H9 (cell line): ENCODE results near the gene TSPYL2. TPM values are rescaled to one million over a fixed set of nuclear protein-coding genes. Genes with fewer than 3 reads are reported as not detected.

Source experiments
- DNase-seq: peaks from one replicate; pipeline ENCODE4 v3.0.0-alpha.2; 2017
- H2AFZ ChIP-seq: one replicate; pipeline ENCODE4 v1.6.1; 2013; ENCODE audit warnings: mild to moderate bottlenecking, low read length, control low read depth, moderate library complexity
- H2AK5ac ChIP-seq: 2 replicates; pipeline ENCODE4 v1.6.1; 2013; ENCODE audit warnings: low read length, control low read depth, mixed read lengths; ENCODE audit not compliant: insufficient read length
- H2BK120ac ChIP-seq: one replicate; pipeline ENCODE4 v1.6.1; 2013; ENCODE audit warnings: low read depth, mild to moderate bottlenecking, low read length, control low read depth, inconsistent platforms; ENCODE audit not compliant: poor library complexity, severe bottlenecking
- H2BK12ac ChIP-seq: 2 replicates; pipeline ENCODE4 v1.6.1; 2013; ENCODE audit warnings: low read length, control low read depth, mixed read lengths, low read depth; ENCODE audit not compliant: insufficient read length
- H2BK15ac ChIP-seq: 2 replicates; pipeline ENCODE4 v1.6.1; 2013; ENCODE audit warnings: low read depth, low read length, control low read depth
- H2BK20ac ChIP-seq: one replicate; pipeline ENCODE4 v1.6.1; 2013; ENCODE audit warnings: low read depth, mild to moderate bottlenecking, low read length, control low read depth, inconsistent platforms; ENCODE audit not compliant: poor library complexity, severe bottlenecking
- H2BK5ac ChIP-seq: 2 replicates; pipeline ENCODE4 v1.6.1; 2013; ENCODE audit warnings: low read length, control low read depth, mixed read lengths; ENCODE audit not compliant: insufficient read length
- H3K14ac ChIP-seq: 2 replicates; pipeline ENCODE4 v1.6.1; 2013; ENCODE audit warnings: low read length, control low read depth; ENCODE audit not compliant: insufficient read depth
- H3K18ac ChIP-seq: 2 replicates; pipeline ENCODE4 v1.6.1; 2013; ENCODE audit warnings: low read depth, mild to moderate bottlenecking, mixed read lengths, low read length, control low read depth; ENCODE audit not compliant: insufficient read length
- H3K23ac ChIP-seq: 2 replicates; pipeline ENCODE4 v1.6.1; 2013; ENCODE audit warnings: low read length, control low read depth, mixed read lengths, low read depth; ENCODE audit not compliant: insufficient read length
- H3K23me2 ChIP-seq: 2 replicates; pipeline ENCODE4 v1.6.1; 2013; ENCODE audit warnings: low read depth, mild to moderate bottlenecking, mixed read lengths, low read length, control low read depth; ENCODE audit not compliant: insufficient read length, poor library complexity, severe bottlenecking
- H3K27ac ChIP-seq: 2 replicates; pipeline ENCODE4 v1.5.1; 2013; ENCODE audit warnings: low read length, control low read depth, mixed read lengths, low read depth; ENCODE audit not compliant: insufficient read length
- H3K27me3 ChIP-seq: 2 replicates; pipeline ENCODE4 v1.6.1; 2013; ENCODE audit warnings: low read length, control low read depth, inconsistent platforms; ENCODE audit not compliant: insufficient read depth
- H3K4ac ChIP-seq: 2 replicates; pipeline ENCODE4 v1.6.1; 2013; ENCODE audit warnings: low read depth, mild to moderate bottlenecking, control low read depth, inconsistent platforms, low read length, moderate library complexity
- H3K4me1 ChIP-seq: 2 replicates; pipeline ENCODE4 v1.6.1; 2013; ENCODE audit warnings: low read length, control low read depth, inconsistent platforms; ENCODE audit not compliant: insufficient read depth
- H3K4me2 ChIP-seq: 2 replicates; pipeline ENCODE4 v1.6.1; 2013; ENCODE audit warnings: low read length, control low read depth, mixed read lengths; ENCODE audit not compliant: insufficient read length, insufficient read depth
- H3K56ac ChIP-seq: 2 replicates; pipeline ENCODE4 v1.6.1; 2013; ENCODE audit warnings: low read depth, mild to moderate bottlenecking, mixed read lengths, low read length, control low read depth; ENCODE audit not compliant: insufficient read length
- H3K79me1 ChIP-seq: 2 replicates; pipeline ENCODE4 v1.6.1; 2013; ENCODE audit warnings: low read depth, mild to moderate bottlenecking, moderate library complexity, low read length, control low read depth, inconsistent platforms; ENCODE audit not compliant: insufficient read depth, poor library complexity, severe bottlenecking
- H3K79me2 ChIP-seq: 2 replicates; pipeline ENCODE4 v1.6.1; 2013; ENCODE audit warnings: low read length, control low read depth, inconsistent platforms; ENCODE audit not compliant: insufficient read depth
- H3K9ac ChIP-seq: 2 replicates; pipeline ENCODE4 v1.6.1; 2013; ENCODE audit warnings: low read length, control low read depth, mixed read lengths; ENCODE audit not compliant: insufficient read length; ENCODE audit errors: extremely low read depth
- H3K9me3 ChIP-seq: one replicate; pipeline ENCODE4 v1.6.1; 2013; ENCODE audit warnings: low read depth, low read length, inconsistent platforms; ENCODE audit not compliant: control insufficient read depth
- H3T11ph ChIP-seq: one replicate; pipeline ENCODE4 v1.6.1; 2013; ENCODE audit warnings: mild to moderate bottlenecking, low read length, control low read depth, inconsistent platforms
- H4K20me1 ChIP-seq: one replicate; pipeline ENCODE4 v1.6.1; 2013; ENCODE audit not compliant: control insufficient read depth, insufficient read length, insufficient read depth
- H4K5ac ChIP-seq: 2 replicates; pipeline ENCODE4 v1.6.1; 2013; ENCODE audit warnings: low read depth, mild to moderate bottlenecking, mixed read lengths, low read length, control low read depth; ENCODE audit not compliant: insufficient read length
- H4K8ac ChIP-seq: replicated peaks from 2 replicates; pipeline ENCODE4 v1.6.1; 2013; ENCODE audit warnings: low read length, control low read depth, mixed read lengths, low read depth; ENCODE audit not compliant: insufficient read length
- H4K91ac ChIP-seq: 2 replicates; pipeline ENCODE4 v1.6.1; 2013; ENCODE audit warnings: low read depth, mild to moderate bottlenecking, moderate library complexity, mixed read lengths, low read length, control low read depth; ENCODE audit not compliant: insufficient read length
- H3K27ac Mint-ChIP-seq, 3 experiments: 2 replicates in 2 of 3; 3 replicates in 1 of 3; pipeline ENCODE4 v1.8.0; 2020 to 2021; ENCODE audit warnings: mixed read lengths in 3 of 3, mild to moderate bottlenecking in 1 of 3, moderate library complexity in 1 of 3
- H3K27me3 Mint-ChIP-seq: 2 replicates; pipeline ENCODE4 v1.8.0; 2021; ENCODE audit warnings: low read depth, mild to moderate bottlenecking, moderate library complexity, mixed read lengths
- H3K36me3 Mint-ChIP-seq, 3 experiments: 2 replicates in 2 of 3; 3 replicates in 1 of 3; pipeline ENCODE4 v1.8.0; 2020 to 2021; ENCODE audit warnings: low read depth in 3 of 3, mixed read lengths in 3 of 3; ENCODE audit not compliant: insufficient read depth in 1 of 3
- H3K4me1 Mint-ChIP-seq, 2 experiments: 2 replicates each; pipeline ENCODE4 v1.8.0; 2020; ENCODE audit warnings: mixed read lengths in 2 of 2
- H3K4me3 Mint-ChIP-seq, 2 experiments: 2 replicates in 1 of 2; 3 replicates in 1 of 2; pipeline ENCODE4 v1.8.0; 2020 to 2021; ENCODE audit warnings: mild to moderate bottlenecking in 2 of 2, mixed read lengths in 2 of 2, moderate library complexity in 1 of 2
- H3K9me3 Mint-ChIP-seq, 2 experiments: 2 replicates in 1 of 2; 3 replicates in 1 of 2; pipeline ENCODE4 v1.8.0; 2020; ENCODE audit warnings: mild to moderate bottlenecking in 2 of 2, mixed read lengths in 2 of 2, moderate library complexity in 1 of 2
- CTCF ChIP-seq: fragments of 200-600 bp; sonication (generic); conservative IDR thresholded peaks from 3 replicates; pipeline ENCODE4 v1.8.0; 2021; ENCODE audit warnings: antibody characterized with exemption, mild to moderate bottlenecking
- WGBS: extraction: QIAGEN DNeasy Blood & Tissue Kit; methylation state at CpG from one replicate; pipeline ENCODE4 v1.1.7; 2013; ENCODE audit warnings: missing lambda C conversion rate, low lambda C conversion rate, mixed read lengths; ENCODE audit not compliant: insufficient read length; ENCODE audit errors: extremely low coverage; 5-methylcytosine and 5-hydroxymethylcytosine counted together
- total RNA-seq: library from RNA; stranded (reverse); gene quantifications from 2 replicates; pipeline ENCODE4 v1.2.1, GENCODE V29; 2021

The TSPYL2 gene
- total RNA-seq, 1 experiment from 2014 or later: 24.6 TPM

- Mint-ChIP-seq H3K36me3 (peaks cover 6 to 19% (median 13%) of the 10 kb centered on the region in 3 experiments; a peak in 4 of 7 replicates), H3K27ac (peak overlapping the region in 1 of 3 experiments; percentile 44; a peak in 3 of 7 replicates), H3K27me3 (no peaks in the 10 kb centered on the region), H3K9me3 (peaks cover 57 to 58% of the 10 kb centered on the region in 2 experiments), H3K4me1 (peaks cover 3 to 4% of the 10 kb centered on the region in 2 experiments; a peak in 1 of 4 replicates), H3K4me3 (no peak overlapping the region)
- Histone ChIP-seq H4K5ac (no peak overlapping the region), H3K9me3 (peaks cover 51% of the 10 kb centered on the region), H3K27me3 (no peaks in the 10 kb centered on the region), H3K4ac (no peak overlapping the region), H3K14ac (no peak overlapping the region), H2BK5ac (no peak overlapping the region), H2BK20ac (no peak overlapping the region), H2BK12ac (no peak overlapping the region), H3K79me1 (no peaks in the 10 kb centered on the region), H4K20me1 (no peaks in the 10 kb centered on the region), H3K79me2 (no peaks in the 10 kb centered on the region), H3K27ac (no peak overlapping the region), H3K23me2 (no peaks in the 10 kb centered on the region), H2BK120ac (no peak overlapping the region), H3K18ac (no peak overlapping the region), H3K9ac (no peak overlapping the region), H3K56ac (no peak overlapping the region), H3K4me1 (no peaks in the 10 kb centered on the region), H3K23ac (no peak overlapping the region), H3T11ph (no peak overlapping the region), H4K91ac (no peak overlapping the region), H2BK15ac (no peak overlapping the region), H2AFZ (no peak overlapping the region), H3K4me2 (no peak overlapping the region), H4K8ac (no peak overlapping the region), H2AK5ac (no peak overlapping the region)
- TF ChIP-seq CTCF: no peak
- no peak for DNase-seq
- WGBS: no CpG with 5 or more reads among the region's 3 CpGs
Observed at GRCh38 chrX:53116101-53116500, 33.9 kb downstream of the TSPYL2 start.
